GM18526 (cell line): ENCODE measurements around the gene ALAS2.
A peak's percentile ranks its signal among the peaks of the same experiment; 100 is the strongest.

Experiments used
- POLR2A ChIP-seq: IDR thresholded peaks from 3 replicates; pipeline ENCODE4 v1.6.1; 2011; ENCODE audit not compliant: insufficient read length; ENCODE audit errors: extremely low read depth

ALAS2 gene

DNA sequence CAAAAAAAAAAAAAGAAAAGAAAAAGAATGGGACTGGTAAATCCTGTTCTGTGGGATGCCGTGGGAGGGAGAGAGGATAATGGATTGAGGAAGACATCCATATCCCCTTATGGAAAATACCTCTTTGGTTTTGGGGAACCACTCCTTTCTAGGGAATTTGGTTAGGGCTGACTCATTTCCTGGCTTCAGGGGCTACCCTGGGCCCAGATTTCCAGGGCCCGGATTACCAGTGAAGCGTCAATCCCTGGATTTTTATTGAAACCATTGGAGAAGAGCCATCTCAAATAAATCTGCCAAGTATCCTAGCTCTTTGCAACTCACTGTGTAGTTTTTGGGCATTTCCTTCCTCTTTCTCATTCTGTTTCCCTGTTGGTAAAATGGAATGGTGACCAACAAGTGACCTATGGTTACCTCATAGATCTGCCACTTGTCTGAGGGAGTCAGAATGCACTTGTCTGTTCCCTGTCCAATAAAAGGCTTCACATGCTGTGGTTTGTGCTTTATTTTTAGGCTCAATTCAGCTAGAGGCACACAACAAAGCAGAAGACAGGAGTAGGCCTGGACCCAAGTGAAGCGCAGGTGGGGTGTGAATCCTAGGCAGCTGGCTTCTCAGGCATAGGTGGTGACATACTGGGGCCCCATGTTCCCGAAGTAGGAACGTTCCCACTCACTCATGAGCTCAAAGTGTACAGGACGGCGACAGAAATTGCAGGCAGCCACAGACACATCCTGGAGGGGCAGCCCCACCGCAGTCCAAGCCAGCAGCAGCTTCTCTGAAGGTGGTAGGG is 22.0 kb downstream of the ALAS2 start:
- TF ChIP-seq POLR2A: no peak

DNA sequence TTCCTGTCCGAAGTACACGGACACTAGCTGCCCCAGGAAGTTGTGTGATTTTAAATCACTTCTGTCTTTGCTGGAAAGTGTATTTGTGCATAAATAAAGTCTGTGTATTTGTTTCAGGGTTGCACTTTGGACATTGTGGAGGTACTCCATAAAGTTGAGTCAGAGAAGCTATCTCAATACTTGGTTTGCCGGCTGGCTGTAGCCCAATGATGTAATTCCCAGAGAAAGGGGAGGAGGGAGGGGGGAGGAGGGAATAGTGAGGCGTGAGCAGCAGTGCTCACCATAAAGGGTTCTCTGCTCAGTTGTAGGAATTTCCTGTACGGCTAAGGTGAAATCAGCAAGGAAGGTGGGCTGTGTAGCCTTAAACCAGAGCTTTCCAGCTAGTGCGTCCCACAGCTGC is 23.1 kb downstream of the ALAS2 start:
- TF ChIP-seq POLR2A: no peak

DNA sequence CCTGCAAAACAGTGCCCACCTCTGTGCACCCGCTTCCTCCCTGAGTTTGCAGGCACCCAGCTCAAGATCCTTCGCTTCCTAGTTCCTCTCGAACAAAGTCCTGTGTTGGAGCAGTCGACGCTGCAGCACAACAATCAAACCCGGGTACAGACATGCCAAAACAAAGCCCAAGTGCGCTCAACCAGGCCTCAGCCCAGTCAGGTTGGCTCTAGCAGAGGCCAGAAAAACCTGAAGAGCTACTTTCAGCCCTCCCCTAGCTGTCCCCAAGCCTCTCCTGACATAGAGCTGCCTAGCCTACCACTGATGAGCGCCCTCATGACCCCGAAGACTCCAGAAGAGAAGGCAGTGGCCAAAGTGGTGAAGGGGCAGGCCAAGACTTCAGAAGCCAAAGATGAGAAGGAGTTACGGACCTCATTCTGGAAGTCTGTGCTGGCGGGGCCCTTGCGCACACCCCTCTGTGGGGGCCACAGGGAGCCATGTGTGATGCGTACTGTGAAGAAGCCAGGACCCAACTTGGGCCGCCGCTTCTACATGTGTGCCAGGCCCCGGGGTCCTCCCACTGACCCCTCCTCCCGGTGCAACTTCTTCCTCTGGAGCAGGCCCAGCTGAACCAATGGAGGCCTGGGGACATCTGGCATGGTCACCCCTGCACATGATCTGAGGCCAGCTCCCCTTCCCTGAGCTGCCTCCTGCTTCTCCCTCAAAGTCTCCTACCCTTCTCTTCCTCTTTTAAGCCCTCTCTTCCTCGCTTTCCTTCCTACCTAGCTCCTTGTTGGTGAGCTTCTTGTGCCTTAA is 23.8 kb downstream of the ALAS2 start:
- TF ChIP-seq POLR2A: no peak

DNA sequence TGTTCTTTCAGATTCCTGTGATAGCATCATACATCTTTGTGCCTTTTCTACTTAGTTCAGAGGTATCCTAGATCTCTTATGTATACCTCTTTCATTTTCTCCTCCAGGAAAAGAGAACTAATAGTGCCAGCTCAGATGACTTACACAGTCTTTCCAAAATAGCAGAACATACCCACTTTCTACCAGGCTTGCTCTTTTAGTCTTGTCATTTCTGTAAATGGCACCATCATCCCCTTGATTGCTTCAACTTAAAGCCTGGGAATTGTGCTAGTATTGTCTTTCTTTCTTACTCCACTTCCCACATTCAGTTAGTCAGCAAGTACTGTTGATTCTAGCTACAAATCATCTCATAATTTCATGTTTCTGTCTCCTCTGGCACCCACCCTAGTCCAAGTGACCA is 25.5 kb downstream of the ALAS2 start:
- TF ChIP-seq POLR2A: no peak

DNA sequence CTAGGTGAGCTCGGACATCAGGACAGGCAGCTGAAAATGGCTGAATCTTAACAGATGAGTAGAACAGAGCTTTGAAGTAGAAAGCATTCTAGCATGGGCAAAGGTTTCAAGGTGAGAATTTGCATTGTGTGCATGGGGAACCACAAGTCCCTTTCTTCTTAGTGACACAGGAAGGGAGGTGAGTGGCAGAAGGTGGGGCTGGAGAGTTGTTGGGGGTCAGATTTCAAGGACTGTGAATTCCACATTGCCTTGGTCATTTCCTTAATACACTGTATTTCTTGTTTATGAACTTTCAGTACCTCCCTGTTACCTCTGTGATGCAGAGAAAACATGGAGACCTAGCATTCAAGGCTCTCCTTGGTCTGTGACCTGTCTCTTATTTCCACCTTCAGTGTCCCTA is 26.5 kb downstream of the ALAS2 start:
- no peak for TF ChIP-seq POLR2A

DNA sequence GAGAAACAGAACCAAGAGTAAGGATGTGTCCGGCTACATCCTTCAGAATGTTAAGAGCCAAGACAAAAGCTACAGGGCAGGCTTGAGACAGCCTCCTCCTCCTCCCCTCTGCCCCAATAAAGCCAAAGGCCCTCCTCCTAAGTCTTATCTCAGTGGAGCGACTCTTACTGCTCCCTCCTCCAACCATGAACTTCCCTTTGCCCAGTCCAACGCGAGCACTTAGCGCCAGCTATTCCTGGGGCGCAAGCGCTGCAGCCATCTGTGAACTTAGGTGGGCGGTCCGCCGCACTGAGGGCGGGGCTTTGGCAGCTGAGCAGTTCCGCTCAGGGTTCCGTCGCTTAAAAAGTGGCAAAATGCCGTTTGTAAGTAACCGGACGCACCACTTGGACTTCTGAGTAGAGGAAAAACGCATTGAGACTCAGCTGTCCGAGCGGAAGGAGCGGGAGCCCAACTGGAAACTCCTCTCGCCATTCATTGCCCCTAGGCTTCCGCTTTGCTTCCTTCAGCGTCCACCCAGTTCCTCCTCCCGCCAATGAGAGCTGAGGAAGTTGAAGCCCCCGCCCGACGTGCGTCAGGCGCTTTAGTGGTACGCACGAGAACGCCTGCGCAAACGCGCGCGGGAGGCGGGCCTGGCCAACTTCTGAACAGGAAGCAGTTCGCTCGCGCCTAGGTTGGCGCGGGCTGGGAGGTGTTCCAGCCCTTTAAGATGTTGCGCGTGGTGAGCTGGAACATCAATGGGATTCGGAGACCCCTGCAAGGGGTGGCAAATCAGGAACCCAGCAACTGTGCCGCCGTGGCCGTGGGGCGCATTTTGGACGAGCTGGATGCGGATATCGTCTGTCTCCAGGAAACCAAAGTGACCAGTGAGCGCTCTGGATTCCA is 30.8 kb downstream of the ALAS2 start, which contains the start of gene APEX2:
TSS of gene APEX2 (plus strand) at position 647 of the 882 bp plus-strand sequence. CDS start at position 707, 60 bp downstream.
- peak; percentile 85 for TF ChIP-seq POLR2A

DNA sequence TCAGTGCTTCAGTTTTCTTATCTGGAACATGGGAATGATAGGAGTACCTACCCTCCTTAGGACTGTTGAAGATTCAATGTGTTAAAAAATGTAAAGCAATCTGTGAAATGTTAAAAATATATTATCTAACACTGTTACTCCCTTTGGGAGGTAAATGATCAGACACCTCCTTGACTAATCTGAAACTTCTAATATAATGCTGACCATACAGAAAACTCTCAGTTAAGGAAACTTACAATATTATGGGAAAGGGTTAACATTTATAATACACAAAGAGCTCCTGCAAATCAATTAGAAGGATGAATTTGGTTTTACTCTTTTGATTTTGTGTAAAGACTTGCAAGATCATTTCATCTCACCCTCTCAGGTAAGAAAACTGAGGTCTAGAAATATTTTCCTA is 35.2 kb downstream of the ALAS2 start:
- TF ChIP-seq POLR2A: no peak

DNA sequence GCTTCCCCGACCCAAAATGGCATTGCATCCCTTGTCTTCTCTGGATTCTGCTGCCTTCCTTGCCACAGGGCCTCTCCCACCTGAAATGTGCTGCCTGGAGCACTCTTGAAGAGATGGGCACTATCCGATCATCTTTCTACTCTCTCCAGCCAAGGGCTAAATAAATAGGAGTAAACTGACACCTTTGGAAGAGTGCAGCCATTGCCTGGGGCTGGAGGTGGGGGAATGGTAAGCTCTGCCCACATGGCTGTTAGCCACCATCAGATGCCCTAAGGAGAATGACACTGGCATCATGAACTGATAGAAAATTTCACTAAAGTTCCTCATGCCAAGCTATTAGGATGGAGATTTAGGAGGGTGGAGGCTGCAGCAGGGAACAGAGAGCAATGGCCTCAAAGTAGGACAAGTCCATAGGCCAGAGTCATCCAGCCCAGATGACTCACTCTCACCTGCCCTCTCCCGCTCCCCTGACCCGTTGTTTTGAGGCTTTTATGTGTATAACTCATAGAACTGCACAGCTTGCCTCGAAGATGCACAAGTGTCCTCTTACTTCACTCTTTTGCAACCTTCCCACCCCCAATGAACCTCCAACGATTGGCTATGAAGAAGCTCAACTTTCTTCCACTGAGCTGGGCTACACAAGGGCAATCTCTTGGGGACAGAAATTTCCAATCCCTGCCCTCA is 36.0 kb downstream of the ALAS2 start:
- no peak for TF ChIP-seq POLR2A

DNA sequence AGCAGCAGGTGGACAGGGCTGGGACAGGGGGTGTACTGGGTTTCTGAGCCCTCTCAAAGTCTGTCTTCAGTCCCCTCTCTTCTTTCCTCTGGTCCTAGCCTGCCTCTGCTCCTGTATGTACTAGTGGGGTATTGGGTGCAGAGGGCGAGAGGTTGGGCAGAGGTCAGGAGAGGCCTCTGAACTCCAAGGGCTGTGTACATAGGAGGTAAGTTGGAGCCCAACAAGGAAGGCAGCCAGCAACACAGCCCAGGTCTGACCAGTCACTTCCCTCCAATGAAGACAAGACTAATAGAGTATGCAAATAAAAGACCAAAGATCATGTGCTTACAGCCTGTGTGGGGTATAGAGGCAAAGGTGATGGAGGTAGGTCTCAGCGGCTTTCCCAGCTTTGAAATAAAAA is 36.7 kb downstream of the ALAS2 start, which contains the start of gene PFKFB1:
TSS of gene PFKFB1 (minus strand) at position 90 of the 400 bp plus-strand sequence. CDS start 181 bp downstream, outside the sequence.
- no peak for TF ChIP-seq POLR2A

DNA sequence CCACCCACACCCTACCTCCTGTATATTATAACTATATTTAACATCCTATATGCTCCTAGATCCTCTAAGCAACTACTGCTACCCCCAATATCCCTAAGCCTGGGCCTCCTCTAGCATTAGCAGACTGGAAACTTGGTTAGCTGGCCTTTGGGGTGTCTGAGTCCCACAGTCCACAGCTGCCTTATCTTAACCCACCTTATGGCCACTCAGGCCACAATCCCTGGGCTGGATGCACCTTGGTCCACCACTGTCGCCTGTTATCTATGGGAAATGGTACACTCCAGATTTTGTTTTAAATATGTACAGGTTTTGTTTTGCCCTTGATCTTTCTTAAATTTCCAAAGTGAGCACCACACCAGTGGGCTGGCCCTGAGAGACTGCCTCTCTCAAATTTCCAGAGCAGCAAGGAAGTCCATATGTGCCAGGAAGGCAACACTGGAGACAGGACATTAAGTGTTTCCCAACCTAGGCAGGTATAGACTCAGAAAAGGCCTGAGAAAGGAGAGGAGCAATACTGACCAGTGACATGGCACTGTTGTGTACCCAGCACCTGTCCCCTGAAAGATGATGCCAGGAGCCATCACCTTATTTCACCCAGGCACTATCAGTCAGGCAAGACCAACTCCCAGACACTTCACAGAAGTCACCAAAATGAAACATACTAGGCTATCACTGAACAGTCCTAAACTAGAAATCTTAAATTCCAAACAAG is 37.7 kb downstream of the ALAS2 start:
- TF ChIP-seq POLR2A: no peak

DNA sequence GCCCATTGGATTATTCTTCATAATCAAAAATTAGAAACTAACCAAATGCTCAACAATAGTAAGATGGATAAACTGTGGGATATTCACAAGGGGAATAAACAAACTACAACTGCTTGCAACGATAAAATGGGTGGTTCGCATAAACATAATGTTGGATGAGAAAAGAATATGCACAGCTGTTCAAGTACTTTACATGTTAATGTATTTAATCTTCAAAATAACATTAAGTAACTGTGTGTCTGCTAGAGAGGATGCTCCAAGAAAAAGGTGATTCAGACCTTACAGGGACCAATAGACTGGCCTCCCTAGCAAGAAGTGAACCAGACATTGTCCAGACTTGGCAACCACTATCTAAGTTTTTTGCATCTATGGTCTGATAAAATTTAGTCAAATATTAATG is 39.1 kb downstream of the ALAS2 start:
- no peak for TF ChIP-seq POLR2A

DNA sequence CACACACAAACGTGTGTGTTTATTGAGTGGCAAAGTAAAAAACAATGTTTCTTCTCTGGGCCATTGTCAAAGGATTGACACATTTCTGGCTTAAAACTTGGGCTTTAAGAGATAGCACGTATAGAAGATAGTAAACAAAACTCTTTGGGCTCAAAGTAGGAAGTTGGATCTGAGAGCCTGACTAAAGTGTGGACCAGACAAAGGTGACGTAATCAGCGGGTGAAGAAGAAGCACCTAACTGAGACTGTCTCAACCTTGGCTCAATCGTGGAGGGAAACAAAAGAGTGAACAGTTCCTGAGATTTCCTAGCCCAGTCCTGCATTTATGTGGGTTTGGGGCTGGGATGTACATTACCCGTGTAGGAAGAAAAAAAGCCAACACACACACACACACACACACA is 50.4 kb downstream of the ALAS2 start:
- no peak for TF ChIP-seq POLR2A

DNA sequence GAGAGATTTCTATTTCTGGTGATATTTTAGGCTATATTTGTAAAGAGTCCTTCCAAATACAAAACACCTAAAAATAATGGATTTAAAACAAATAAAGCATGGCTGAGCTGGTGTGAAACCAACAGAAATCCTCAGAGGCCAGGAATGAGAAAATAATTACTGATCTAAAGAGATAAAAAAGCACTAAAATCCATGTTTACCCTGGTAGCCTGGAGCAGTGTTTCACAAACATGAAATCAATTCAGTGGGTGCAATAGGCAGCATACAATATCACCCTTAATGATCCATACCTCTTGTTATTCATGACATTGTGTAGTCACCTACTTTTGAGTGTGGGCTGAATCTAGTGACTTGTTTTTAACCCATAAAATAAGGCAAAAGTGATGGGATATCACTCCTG is 51.3 kb downstream of the ALAS2 start:
- no peak for TF ChIP-seq POLR2A

DNA sequence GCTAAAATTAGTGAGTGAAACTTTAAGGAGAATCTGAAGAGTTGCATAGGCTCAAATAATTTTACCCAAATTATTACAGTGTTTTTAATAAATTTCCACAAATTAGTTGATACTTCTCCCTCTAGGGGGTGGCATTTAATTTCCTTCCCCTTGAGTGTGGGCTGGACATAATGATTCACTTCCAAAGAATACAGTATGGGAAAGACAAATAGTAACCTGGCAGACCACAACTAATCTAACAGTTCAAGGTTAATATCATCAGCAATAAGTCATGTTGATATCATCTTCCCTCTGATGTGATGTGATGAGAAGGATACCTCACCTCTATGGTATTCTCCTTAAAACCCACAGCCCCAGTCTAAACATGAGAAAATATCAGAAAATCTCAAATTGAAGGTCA is 52.3 kb downstream of the ALAS2 start:
- TF ChIP-seq POLR2A: no peak

DNA sequence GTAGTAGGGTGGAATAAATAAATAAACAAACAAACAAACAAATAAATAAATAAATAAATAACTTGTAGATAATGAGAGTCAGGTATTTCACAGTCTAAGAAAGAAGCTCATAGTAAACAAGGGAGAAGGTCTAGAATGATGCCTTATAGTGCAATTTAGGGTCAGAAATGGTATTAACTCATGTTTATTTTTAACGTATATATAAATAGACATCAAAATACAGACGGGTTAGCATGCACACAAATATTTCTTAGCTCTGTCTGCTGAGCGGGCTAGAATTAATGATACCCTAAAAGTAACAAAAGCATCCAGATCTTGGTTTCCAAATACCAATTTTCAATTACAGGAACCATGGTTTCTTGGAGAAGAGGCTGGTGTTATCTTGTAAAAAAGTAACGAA is 53.4 kb downstream of the ALAS2 start:
- TF ChIP-seq POLR2A: no peak
